Right hindlimb (tissue), 1 donor: Measurements from ENCODE around the gene TRAPPC5.
A peak's percentile ranks its signal among the peaks of the same experiment; 100 is the strongest.
"Not testable (repeated sequence)": the region's sequence is repeated elsewhere in the genome, so short reads cannot be mapped to it uniquely, and the experiment has no call there.

Experiments
- DNase-seq: peaks from one replicate; pipeline ENCODE4 v3.0.0-alpha.2; 2018

The TRAPPC5 gene

DNA sequence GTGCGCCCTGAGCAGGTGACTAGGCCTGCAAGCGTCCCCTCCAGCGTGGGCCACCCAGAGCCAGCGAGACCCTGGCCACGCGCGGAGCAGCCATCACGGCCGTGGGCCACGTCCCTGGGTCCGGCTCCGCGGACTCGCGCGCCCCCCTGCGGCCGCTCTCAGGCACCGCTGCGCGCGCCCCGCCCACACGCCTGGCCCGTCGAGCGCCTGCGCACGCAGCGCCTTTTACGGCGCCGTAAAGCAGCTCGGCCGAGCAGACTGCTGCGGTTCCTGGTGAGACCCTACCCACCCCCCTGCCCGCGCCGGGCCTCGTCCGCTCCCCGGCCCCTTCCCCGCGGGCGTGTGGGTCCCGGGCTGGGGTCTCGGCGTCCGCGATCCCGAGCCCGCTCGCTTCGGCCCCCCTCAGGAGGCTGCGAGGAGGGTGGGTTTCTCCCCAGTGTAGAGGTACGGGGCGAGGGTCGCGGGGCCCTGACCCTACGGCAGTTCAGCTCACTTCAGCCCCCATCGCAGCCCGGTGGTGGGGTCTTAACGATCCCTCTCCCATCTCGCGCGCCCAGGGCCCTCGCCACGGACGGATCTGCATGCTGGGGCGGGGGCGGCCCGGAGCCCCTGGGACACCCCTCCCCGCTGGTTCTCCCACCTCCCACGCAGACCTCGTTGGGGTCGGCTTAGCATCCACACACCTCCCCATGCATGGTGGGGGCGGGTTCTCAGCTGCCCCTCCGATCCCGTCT is at the start of gene TRAPPC5:
Gene TRAPPC5 (plus strand): TSS at position 228 of the 734 bp plus-strand sequence. CDS start 1,421 bp downstream, outside the sequence.
- DNase-seq, result peak; percentile 92

DNA sequence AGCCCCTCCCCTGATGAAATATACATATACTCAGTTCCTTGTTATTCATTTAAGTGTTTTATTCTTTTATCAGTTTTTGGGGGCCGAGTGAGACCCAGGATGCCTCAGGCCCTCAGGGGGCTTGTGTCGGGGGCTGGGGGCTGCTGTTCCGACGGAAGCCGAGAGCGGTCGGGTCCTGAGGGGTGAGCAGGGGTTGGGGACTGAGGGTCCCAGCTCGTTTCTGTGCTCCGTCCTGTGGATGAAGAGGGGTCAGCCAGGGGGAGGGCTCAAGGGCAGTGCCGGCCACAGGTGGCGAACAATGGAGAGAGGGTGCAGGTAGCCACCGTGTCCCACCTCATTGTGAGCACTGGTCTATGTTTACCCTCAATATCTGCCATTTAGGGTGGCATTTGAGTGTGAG is 49.1 kb upstream of the TRAPPC5 start:
- no peak for DNase-seq

DNA sequence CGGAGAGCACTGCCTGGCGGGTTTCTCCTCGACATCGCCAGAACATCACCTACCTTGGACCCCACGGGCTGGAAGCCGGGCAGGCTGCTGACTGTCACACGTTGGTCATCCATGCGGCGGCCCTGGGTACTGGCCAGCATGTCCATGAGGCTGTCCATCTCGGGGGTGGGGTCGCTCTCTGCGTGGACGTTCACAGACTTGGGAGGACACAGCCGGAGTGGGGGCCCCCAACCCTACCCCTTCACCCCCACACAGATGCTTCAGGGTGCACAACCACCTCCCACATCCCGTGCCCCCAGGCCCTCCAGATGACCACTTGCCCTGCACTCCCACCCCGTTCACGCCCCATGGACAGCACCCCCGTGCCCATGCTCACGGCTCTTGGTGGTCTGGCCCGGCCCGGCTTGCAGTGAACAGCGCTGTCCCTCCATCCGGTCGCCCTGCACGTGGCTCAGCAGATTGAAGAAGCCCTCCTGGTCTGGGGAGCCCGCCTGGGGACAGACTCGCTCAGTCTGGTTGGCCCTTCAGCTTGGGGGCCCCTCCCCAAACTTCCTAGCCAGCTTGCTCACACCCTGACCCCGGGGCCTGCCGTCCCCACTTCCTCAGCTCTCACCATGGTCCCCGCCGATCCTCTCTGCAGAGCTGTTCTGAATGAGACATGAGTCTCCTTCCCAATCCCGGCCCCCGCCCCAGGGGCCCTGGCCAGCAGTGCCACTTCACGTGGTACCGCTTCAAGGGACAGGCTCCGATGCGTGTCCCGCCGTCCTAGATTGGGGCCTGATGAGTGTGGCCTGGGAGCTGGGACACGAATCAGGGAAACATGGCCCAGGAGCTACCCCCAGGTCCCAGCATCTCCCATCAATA is 48.1 kb upstream of the TRAPPC5 start:
- no peak for DNase-seq

DNA sequence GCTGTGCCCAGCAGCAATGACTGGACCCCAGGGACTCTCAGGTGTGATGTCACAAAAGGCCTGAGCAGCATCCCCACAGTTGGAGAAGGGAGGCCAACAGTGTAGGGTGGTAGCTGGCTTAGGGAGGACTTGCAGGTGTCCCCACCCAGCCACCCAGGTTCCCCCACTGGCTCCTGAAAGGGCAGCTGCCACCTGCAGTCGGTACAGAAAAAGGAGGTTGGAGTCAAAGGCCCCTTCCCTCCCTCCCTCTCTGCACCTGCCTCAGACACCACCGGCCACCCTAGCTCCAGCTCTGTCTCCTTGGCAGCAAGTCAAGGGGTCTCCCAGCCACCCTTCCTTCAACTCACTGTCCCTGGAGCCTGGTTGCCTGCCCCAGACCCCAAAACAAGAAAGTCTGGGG is 46.9 kb upstream of the TRAPPC5 start, which contains the start of gene PCP2:
Gene PCP2 (minus strand): TSS at position 22 of the 400 bp plus-strand sequence. CDS start 262 bp downstream, outside the sequence.
- no peak for DNase-seq

DNA sequence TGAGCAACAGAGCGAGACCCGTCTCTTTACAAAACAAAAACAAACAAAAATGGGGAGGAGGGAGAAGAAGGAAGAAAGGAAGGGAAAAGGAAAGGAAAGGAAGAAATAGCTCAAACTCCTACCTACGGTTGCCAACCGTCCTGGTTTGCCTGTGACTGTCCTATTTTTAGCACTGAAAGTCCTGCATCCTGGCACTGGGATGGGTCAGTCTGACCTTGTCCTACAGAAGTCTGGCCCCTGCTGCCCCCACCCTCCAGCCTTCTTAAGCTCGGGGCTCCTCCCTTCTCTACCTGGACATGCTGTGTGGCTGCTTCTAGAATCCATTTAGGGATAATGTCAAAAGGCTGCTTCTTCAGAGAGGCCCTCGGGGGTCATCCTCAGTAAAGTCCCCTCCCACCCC is 45.0 kb upstream of the TRAPPC5 start:
- DNase-seq, result no peak

DNA sequence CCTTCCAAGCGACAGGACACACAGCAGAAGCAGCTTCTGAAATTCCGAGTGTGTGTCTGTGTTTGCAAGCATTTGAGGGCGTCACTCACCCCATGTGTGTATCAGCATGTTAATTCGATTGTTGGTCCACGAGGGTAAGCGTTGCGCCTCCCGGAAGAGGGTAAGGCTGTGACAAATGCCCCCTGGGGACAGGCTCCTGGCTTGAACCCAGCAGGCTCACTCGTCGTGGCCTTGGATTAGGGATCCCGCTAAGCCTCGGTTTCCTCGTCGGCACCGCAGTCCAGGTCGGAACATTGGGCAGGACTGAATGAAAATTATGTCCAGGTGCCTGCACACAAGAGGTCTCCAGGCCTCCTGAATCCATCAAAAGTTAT is 44.3 kb upstream of the TRAPPC5 start:
- DNase-seq, result no peak

DNA sequence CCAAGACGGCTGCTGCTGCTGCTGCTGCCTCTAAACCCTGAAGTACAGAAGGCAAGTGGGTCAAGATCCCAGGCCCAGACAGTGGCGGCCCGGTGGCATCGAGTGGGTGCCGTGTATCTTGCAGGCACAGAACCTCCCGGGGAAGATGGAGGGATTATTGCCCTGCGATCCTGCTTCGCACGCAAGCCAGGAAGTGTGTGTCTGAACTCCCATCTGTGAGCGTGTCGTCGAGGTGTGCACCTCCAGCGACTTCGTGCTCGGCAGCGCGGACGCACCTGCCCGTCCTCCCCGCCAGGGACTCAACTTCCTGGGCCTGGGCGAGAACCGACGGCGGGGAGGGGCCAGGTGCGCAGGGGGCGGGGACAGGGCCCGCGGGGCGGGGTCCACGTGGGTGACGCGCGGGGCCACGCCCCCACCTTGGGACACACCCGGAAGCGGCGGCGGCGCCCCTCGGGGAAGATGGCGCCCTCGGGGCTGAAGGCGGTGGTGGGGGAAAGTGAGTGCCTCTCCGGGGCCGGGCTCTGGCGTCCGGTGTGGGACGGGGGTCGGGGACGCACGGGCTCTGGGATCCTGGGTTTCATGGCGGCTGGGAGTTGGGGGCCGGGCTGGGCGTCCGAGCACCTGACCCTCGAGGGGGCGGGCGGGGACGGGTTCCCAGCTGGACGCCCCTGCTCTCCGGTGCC is 43.8 kb upstream of the TRAPPC5 start, which contains the start of gene STXBP2:
Gene STXBP2 (plus strand): TSS at position 420 of the 683 bp plus-strand sequence. CDS start 40 bp downstream, at position 460.
- DNase-seq, result no peak

DNA sequence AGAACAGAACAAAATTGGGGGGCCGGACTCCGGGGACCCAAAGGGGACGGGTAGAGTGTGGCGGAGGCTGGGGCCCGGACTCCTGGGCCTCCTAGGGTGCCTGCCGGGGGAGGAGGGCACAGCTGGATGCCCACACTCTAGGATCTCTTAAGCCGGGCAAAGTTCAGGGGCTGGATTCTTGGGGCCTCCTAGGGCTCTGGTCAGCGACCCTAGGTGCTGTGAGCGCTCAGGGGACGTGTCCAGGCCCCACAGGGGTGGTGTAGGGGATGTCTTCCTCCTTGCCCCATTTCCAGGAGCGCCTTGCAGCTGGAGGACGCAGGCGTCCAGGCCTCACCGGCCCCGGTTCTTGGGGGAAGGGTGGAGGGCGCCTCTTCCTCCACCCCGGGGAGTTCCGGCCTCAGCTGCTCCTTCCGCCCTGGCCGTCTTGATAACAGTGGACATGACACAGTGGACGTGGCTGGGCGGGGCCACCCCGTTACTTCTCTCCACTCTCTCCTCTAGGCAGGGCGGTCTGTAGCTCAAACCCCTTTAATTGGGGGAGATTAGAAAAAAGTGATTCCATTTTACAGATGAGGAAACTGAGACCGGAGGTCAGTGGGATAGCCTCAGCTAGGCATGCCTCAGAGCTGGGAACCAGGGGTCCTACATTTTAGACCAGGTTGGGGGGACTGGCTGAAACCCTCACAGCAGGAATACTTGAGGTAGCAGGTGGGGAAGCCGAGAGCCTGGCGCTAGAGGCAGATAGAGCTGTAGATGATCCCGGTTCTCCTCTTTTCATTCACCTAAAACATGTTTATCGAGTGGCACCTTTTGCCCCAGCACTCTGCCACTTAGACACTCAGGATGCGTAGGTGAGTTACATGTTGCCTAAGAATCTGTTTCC is 43.0 kb upstream of the TRAPPC5 start:
- no peak for DNase-seq

DNA sequence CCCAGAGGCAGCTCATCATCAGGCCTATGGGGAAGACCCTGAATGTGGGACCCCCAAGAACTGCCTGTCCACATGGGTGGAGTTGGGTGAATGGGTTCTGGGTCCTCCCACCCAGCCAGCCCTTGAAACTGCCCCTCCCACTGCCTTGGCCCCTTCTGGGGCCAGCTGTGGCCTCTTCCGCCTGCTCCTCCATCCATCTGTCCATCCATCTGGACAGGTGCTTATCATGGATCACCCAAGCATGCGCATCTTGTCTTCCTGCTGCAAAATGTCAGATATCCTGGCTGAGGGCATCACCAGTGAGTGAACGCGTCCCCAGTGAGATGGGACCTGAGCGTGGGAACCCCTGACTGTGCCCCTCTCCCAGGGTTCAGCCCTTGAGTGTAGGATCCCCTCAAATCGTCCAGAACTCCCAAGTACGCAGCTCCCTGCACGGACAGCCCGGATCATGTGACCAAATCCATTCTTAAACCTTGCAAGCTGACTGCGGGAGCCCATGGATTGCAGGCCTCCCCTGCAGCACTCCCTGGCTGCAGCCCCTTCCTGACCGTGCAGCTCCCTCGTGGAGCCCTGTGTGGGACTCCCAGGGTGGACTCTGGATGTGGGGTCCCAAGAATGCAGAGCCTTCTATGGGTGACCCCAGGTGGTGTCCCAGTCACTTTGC is 41.7 kb upstream of the TRAPPC5 start:
- no peak for DNase-seq

DNA sequence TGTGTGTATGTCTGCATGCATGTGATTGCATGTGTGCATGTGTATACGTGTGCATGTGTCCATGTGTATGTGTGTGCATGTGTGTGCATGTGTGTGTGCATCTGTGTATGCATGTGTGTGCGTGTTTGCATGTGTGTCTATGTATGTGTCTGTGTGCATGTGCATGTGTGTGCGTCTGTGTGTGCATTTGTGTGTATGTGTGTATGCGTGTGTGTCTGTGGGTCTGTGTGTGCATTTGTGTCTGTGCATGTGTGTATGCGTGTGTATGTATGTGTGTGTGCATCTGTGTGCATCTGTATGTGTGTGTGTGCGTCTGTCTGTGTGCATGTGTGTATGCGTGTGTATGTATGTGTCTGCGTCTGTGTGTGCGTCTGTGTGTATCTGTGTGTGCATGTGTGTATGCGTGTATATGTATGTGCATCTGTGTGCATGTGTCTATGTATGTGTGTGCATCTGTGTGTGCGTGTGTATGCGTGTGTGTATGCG is 40.7 kb upstream of the TRAPPC5 start:
- DNase-seq, result no peak

DNA sequence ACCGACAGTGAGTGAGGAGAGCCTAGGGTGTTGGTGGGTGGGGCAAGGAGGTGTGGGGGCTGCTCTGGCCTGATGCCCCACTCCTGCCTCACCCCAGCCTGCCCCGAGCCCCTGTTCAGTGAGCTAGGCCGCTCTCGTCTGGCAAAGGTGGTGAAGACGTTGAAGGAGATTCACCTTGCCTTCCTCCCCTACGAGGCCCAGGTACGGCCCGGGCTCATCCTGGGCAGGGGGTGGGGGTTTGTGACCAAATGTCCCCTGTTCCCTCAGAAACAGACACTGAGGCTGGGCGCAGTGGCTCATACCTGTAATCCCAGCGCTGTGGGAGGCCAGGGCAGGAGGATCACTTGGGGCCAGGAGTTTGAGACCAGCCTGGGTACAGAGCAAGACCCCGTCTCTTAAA is 39.8 kb upstream of the TRAPPC5 start:
- DNase-seq, result no peak

DNA sequence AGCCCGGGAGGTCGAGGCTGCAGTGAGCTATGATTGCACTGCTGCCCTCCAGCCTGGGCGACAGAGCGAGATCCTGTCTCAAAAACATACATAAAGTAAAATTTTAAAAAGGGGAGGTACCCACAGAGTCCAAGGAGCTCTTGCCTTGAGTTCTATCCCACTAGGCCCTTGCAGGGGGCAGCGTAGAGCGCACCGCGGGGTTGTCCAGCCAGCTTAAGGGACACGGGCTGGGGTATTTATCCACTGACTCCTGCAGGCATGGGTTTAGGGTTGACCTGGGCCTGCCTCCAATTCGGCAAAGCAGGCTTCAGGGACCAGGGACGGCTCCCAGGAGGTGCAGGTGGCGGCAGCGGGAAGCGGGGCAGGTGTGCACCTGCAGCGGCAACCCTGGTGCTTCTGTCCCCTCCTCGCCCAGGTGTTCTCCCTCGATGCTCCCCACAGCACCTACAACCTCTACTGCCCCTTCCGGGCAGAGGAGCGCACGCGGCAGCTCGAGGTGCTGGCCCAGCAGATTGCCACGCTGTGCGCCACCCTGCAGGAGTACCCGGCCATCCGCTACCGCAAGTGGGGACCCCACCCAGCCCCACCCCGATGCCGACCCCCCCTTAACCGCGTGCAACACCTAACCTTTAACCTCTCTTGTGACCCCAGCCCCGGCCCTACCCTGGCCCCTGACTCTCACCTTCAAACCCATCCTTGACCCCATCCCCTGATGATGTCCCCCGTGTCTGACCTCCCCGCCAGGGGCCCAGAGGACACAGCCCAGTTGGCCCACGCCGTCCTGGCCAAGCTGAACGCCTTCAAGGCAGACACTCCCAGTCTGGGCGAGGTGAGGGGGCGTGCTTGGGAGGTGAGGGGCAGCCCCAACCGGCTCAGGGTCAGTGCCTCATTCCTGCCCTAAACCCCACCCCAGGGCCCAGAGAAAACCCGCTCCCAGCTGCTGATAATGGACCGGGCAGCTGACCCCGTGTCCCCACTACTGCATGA is 39.0 kb upstream of the TRAPPC5 start:
- DNase-seq, result no peak

DNA sequence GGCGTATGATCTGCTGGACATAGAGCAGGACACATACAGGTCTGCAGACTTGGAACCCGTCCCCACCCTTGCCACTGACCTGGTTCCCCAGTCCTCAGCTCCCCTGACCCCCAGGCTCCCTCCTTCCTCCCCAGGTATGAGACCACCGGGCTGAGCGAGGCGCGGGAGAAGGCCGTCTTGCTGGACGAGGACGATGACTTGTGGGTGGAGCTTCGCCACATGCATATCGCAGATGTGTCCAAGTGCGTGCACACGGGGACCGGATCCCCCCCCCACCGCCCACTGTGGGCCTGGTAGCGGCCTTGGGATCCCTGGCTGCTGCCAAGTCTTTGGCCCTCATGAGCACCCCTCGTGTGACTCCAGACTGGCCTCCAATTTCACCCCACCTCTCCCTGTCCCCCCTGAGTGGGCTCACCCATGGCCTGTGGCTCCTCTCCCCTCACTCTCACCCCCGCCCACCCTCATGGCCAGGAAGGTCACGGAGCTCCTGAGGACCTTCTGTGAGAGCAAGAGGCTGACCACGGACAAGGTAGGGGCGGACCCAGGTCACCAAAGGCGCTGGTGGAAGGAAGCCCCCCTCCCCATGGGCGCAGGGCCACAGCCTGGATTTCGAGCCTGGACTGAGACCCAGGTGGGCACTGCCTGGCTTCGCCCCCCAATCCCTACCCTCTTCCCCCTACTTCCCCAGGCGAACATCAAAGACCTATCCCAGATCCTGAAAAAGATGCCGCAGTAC is 38.2 kb upstream of the TRAPPC5 start:
- no peak for DNase-seq

DNA sequence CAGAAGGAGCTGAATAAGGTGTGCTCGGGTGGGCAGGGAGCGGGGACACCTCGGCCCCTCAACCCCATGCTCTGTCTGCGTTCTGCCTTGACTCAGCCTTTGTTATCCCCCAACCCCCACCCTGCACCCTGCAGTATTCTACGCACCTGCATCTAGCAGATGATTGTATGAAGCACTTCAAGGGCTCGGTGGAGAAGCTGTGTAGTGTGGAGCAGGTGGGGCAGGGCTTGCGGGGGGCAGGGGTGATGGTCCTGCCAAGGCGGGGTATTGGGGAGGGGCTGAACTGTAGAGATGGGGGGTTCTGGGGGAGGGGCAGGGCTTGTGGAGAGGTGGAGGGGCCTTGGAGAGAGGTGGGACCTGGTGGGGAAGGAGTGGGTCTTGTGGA is 37.6 kb upstream of the TRAPPC5 start:
- DNase-seq, result no peak

DNA sequence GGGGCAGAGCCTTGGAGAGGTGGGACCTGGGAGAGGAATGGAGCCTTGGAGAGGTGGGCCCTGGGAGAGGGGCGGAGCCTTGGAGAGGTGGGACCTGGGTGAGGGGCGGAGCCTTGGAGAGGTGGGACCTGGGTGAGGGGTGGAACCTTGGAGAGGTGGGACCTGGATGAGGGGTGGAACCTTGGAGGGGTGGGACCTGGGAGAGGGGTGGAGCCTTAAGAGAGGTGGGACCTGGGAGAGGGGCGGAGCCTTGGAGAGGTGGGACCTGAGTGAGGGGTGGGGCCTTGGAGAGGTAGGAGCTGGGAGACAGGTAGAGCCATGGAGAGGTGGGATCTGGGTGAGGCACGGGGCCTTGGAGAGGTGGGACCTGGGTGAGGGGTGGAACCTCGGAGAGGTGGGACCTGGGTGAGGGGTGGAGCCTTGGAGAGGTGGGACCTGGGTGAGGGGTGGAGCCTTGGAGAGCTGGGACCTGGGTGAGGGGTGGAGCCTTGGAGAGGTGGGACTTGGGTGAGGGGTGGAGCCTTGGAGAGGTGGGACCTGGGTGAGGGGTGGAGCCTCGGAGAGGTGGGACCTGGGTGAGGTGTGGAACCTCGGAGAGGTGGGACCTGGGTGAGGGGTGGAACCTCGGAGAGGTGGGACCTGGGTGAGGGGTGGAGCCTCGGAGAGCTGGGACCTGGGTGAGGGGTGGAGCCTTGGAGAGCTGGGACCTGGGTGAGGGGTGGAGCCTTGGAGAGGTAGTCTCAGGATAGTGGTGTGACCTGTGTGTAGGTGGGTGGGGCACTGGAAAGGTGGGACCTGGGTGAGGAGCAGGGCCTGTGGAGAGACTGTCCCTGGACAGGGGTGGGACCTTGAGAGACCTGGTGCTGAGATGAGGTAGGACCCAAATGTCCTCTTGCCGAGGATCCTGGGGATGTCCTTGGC is 36.7 kb upstream of the TRAPPC5 start:
- DNase-seq, result not testable (repeated sequence)

DNA sequence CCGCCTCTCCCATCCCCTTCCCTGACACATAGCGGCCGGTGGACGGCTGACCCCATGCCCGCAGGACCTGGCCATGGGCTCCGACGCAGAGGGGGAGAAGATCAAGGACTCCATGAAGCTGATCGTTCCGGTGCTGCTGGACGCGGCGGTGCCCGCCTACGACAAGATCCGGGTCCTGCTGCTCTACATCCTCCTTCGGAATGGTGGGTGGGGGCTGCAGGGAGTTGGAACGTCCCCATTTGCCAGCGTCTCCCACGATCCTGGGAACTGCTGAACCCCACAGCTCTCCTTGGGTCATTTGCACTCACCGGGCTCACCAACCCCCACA is 36.1 kb upstream of the TRAPPC5 start:
- no peak for DNase-seq

DNA sequence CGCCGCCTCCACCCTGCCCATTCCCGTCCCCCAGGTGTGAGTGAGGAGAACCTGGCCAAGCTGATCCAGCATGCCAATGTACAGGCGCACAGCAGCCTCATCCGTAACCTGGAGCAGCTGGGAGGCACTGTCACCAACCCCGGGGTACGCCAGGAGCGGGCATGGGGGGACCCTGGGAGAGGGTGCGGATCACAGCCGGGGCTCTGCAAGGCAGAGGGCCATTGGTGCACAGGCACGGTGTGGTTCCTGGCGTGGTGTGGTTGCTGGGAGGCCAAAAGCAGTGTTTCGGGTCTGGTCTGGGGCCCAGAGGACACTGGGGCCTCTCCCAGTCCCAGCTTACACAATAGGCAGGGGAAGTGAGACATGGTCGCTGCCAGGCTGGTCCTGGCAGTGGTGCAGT is 35.5 kb upstream of the TRAPPC5 start:
- DNase-seq, result no peak

DNA sequence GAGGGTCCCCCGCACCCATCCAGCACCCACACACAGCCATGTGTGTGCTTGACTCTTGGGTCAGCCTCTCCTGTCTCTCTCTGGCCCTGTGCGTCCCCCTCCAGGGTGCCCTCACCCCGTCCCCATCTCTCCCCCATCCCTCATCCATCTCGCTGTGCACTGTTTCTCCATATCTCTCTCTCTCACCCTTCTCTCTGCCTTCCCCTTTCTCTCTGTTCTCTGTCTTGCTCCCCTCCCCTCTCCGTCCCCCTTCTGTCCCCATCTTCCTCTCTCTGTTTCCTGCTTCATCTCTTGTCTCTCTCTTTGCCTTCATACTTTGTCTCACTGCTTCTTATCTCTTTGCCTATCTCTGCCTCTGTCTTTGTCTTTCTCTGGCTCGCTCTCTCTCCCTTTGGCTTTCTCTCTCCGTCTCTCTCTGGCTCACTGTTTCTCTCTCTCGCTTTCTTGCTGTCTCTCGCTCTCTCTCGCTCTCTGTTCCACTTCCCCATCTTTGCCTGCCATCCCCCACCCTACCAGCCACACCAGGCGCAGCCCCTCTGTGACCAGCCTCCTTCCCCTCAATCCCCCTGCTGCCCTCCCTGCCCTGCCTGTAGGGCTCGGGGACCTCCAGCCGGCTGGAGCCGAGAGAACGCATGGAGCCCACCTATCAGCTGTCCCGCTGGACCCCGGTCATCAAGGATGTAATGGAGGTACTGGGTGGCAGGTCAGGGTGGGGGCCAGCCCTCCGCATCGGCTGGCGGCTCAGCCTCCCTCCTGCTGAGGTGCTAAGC is 34.8 kb upstream of the TRAPPC5 start:
- no peak for DNase-seq
